Measurements from ENCODE around the gene CRABP2. TPM values are rescaled to one million over a fixed set of nuclear protein-coding genes. Genes with fewer than 3 reads are reported as not detected.

Gene CRABP2
- total and polyA plus RNA-seq, 2 experiments from 2014 or later, result 45.9 to 137 TPM

GRCh38 chr1:156676820-156677615 is 28.4 kb downstream of the CRABP2 start, which contains the start of gene NES (continued):
- TF ChIP-seq CTCF (conservative IDR thresholded peaks at IDR 0.05; ENCODE audit: low read depth in 2 of 2) (no peak), EZH2 (IDR thresholded peaks at IDR 0.05; ENCODE audit: low read depth, unreplicated experiment) (no peak), POLR2AphosphoS5 (IDR thresholded peaks at IDR 0.05; ENCODE audit: low read depth) (peak; percentile 75), ZNF331 (CRISPR knock-in tag; IDR thresholded peaks at IDR 0.05; ENCODE audit: low read depth) (no peak), REST (IDR thresholded peaks at IDR 0.05; ENCODE audit: unreplicated experiment) (no peak)

GRCh38 chr1:156676114-156676819 is 29.1 kb downstream of the CRABP2 start:
- Mint-ChIP-seq H3K27me3 (ENCODE audit: insufficient read depth, low read depth, poor library complexity) (peaks cover 36% of the 10 kb centered on the region), H3K36me3 (ENCODE audit: low read depth) (peaks cover 44% of the 10 kb centered on the region), H3K27ac (no peak overlapping the region), H3K9me3 (peaks cover 9% of the 10 kb centered on the region), H3K4me3 (peak overlapping the region; percentile 78), H3K4me1 (peaks cover 59% of the 10 kb centered on the region)
- DNase-seq (ENCODE audit: low spot score) (no peak), ATAC-seq (peak; percentile 0; the same call in 2 of the 3 replicates)
- H3K27me3 ChIP-seq (ENCODE audit: insufficient read depth), result peaks cover 23% of the 10 kb centered on the region
- peak overlapping the region; percentile 97 for H3K4me2 ChIP-seq
- no peak overlapping the region for H3K27ac ChIP-seq (ENCODE audit: low read depth)
- peaks cover 49% of the 10 kb centered on the region for H3K79me2 ChIP-seq (replicated peaks; ENCODE audit: insufficient read depth)
- peaks cover 15% of the 10 kb centered on the region for H3K36me3 ChIP-seq (ENCODE audit: insufficient read depth)
- H3K9me2 ChIP-seq (ENCODE audit: insufficient read depth), result peaks cover 9% of the 10 kb centered on the region
- H3F3A ChIP-seq (replicated peaks; ENCODE audit: low read depth), result peaks cover 14% of the 10 kb centered on the region; the same call in 1 of the 2 replicates
- H3K4me3 ChIP-seq, result peak overlapping the region; percentile 78
- peaks cover 39% of the 10 kb centered on the region for H3K4me1 ChIP-seq (ENCODE audit: insufficient read depth)
- H2AFZ ChIP-seq, result no peak overlapping the region
- no peaks in the 10 kb centered on the region; the same call in 1 of the 2 replicates for H4K20me1 ChIP-seq (replicated peaks; ENCODE audit: insufficient read depth)
- TF ChIP-seq NANOG (IDR thresholded peaks at IDR 0.05; ENCODE audit: borderline replicate concordance) (no peak), JUNB (IDR thresholded peaks at IDR 0.05; ENCODE audit: unreplicated experiment) (no peak), EZH2 (IDR thresholded peaks at IDR 0.05; ENCODE audit: low read depth, unreplicated experiment) (no peak), CTCF (conservative IDR thresholded peaks at IDR 0.05; ENCODE audit: low read depth in 2 of 2) (no peak), ETS1 (IDR thresholded peaks at IDR 0.05) (no peak), ZNF114 (CRISPR knock-in tag; IDR thresholded peaks at IDR 0.05) (no peak), REST (IDR thresholded peaks at IDR 0.05; ENCODE audit: unreplicated experiment) (no peak)
